B cell (primary cell): ENCODE measurements around the gene HOXB1.

Experiments
- CTCF ChIP-seq: fragments of 200-600 bp; IDR thresholded peaks from one replicate; pipeline ENCODE4 v1.8.0; 2022; ENCODE audit warnings: antibody characterized with exemption, mild to moderate bottlenecking
- EZH2 ChIP-seq: IDR thresholded peaks from 2 replicates; pipeline ENCODE4 v1.6.1; 2012; ENCODE audit warnings: borderline replicate concordance, low read depth, mild to moderate bottlenecking, moderate library complexity, low read length; ENCODE audit not compliant: insufficient read depth, poor library complexity, severe bottlenecking

DNA sequence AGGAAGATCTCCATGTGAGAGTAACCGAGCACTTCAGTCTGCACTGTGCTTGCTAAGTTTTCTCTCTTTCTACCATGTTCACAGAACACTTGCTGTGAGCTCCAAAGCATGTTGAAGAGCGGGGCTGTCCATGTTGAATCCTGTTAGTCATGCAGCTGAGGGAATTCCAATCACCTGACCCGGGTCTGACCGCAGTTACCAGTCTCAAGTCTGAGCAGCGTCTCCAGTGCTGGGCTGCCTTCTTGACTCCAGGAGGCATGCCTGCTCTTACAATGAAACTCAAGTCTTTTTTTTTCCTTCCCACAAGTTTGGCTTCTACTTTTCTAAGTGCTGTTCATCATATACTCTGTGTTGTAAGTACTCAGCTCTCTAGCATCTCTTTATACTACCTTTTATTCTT is 44.3 kb downstream of the HOXB1 start:
- TF ChIP-seq CTCF (no peak), EZH2 (no peak)
